DMS 273 (cell line): Measurements from ENCODE around the gene ARSA.
A peak's percentile ranks its signal among the peaks of the same experiment; 100 is the strongest.

ENCODE experiments used
- DNase-seq: peaks from one replicate; lab custom pipeline; 2025; ENCODE audit not compliant: unreplicated experiment; lab: John Stamatoyannopoulos, UW

The ARSA gene

DNA sequence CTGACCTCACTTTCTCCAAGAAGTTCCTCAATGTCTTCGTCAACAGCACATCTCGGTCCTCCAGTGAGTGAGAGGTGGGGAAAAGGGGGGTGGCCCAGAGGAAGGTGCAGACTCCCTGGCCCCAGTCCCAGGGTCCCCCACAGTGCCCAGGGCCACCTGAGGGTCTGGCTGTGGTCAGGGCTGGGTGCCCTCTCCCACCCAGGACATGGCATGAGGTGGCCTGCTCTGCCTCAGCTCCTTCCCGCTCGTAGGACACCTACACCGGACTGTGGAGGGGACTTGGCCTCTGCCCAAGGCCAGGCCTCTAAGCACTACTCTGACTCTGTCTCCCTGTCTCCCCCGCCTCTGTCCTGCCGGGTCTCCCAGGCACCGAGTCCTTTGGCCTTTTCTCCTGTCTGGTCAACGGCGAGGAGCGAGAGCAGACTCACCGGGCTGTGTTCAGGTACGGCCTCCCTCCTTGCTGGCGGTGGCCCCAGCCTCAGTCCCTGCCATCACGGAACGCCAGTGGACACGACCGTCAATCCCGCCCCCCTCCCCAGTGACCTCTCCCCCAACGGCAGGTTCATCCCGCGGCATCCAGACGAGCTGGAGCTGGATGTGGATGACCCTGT lies 22.8 kb downstream of the ARSA start:
- DNase-seq, result no peak

- no peak for DNase-seq
Measured at GRCh38 chr22:50604256-50605001, 23.5 kb downstream of the ARSA start.

DNA sequence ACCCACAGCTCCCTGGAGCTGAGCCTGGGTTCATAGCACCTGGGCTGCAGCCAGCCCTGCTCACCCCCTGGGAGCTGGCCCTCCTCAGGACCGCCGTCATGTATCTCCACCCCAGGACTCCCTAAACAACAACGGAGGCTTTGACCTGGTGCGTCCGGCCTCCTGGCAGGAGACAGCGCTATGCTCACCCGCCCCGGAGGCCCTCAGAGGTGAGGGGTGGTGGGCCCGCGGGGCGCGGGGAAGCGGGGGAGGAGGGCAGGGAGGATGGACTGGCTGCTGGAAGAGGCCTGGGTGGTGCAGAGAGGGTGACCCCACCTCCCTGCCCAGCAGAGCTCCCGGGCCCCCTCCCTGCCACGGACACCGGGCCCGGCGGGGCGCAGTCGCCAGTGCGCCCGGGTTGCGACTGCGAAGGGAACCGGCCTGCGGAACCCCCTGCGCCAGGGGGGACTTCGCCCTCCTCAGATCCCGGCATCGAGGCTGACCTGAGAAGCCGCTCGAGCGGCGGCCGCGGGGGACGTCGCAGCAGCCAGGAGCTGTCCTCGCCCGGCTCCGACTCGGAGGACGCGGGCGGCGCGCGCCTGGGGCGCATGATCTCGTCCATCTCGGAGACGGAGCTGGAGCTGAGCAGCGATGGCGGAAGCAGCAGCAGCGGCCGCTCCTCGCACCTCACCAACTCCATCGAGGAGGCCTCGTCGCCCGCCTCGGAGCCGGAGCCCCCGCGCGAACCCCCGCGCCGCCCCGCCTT lies 24.3 kb downstream of the ARSA start:
- no peak for DNase-seq

- DNase-seq, result no peak
Measured at GRCh38 chr22:50602338-50602700, 25.6 kb downstream of the ARSA start.

DNA sequence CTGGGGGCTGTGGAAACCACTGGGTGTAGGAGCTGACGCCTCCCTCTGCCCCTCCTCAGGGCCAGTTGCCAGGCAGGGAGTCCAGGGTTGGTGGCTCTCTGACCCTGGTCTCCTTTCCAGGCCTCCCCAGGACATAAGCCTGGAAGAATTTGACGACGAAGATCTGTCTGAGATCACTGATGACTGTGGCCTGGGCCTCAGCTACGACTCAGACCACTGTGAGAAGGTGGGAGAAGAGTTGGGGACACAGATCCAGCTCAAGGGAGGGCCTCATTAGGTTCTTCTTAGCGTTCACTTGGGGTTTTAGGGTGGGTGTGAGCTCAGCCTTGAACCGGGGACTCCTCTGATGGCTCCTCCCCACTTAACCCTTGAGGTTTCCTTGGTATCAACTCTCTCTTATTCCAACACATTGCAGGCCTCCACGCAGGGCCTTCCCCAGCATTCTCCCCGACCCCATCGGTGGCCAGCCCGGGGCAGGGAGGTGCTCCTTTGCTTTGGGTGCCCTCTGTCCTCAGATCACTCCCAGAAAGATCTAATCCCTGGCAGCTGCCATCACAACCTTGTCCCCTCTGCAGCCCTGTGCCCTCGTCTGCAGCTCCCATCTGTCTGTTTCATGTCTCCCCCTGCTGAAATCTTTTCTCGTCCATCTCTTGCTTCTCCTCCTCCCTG lies 26.1 kb downstream of the ARSA start:
- no peak for DNase-seq

- DNase-seq, result no peak
Measured at GRCh38 chr22:50600967-50601668, 26.8 kb downstream of the ARSA start.

GRCh38 chr22:50600538-50600937 lies 27.4 kb downstream of the ARSA start, which contains the start of gene MAPK8IP2:
TSS of gene MAPK8IP2 (plus strand) at chr22:50600793. CDS start at chr22:50600819, 26 bp downstream.
- peak; percentile 74 for DNase-seq

DNA sequence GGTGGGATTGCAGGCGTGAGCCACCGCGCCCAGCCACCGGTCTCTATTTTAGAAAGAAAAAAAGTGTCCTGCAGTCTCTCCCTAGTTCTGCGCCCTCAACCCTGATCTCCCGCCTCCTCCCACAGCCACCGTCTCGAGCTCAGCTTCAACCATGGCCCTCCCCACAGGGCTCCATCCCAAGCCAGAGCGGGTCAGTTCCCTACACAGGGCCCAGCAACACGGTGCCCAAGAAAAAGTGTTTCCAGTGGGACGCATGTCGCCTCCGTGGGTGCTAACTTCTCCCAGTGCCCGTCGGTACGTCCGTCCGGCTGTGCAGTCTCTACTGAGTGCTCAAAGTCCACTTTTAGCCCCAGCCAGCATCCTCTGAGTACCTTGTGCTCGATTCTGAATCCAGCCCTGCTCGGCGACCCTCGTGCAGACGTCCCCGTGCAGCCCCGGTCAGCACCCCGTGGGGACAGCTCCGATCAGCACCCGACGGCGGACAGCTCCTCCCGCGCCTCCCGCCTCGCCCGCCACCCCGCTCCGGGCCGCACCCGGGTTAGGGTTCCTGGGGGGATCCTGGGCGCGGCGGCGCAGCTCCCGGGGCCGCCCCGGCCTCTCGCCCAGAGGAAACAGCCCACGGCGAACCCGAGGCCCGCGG lies 28.0 kb downstream of the ARSA start:
- DNase-seq, result peak; percentile 50

DNA sequence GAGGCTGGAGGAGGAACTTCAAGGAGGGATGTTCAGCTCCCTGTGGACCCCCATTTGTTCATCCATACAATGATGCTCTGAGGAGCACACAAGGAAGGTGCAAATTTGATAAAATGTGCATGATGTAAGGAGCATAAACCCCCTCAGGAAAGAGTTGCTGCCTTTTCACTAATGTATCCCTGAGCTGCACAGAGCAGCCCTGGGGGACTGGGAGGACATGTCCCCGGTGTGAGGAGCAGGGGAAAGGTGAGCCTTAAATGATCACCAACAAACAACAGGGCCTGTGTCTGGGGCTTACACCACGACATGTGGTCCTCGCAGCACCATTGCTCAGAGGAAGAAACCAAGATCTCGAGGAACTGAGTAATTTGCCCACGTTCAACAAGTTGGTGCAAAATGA lies 30.9 kb downstream of the ARSA start:
- DNase-seq, result no peak

DNA sequence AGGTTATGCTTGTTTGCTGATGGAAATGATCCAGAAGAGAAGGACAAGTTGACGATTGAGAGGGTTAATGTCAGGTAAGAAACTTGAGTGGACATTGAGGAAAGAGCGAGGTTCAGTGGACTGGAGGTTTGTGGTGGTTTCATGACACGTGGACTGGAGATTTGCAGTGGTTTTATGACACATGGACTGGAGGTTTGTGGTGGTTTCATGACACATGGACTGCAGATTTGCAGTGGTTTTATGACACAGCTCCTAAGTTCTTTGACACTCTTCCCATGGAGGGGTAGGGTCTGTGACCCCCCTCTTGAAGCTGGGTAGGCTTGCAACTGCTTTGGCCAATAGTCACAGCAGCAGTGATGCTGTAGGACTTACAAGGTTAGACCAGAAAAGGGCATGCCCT lies 32.8 kb downstream of the ARSA start:
- DNase-seq, result no peak

GRCh38 chr22:50587407-50587806 lies 40.5 kb downstream of the ARSA start:
- DNase-seq, result no peak

DNA sequence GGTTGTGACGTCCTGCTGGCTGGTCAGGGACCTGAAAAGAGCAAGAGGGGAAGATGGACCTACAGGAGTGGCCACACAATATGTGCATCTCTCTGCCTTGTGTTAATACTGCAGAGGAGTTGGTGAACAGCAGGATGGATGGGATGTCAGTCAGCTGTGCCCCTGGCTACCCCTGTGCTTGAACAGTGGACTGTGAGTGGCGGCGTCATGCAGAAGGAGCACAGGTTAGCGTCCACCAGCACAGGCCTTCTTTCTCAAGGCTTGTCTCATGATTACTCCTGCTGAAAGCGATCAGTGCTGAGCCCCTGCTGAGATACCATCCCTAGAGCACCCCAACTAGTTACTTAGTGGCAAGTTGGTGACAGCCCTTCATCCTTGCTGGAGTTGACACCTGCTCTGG lies 41.5 kb downstream of the ARSA start:
- no peak for DNase-seq

GRCh38 chr22:50585781-50586180 lies 42.2 kb downstream of the ARSA start:
- no peak for DNase-seq

GRCh38 chr22:50585238-50585637 lies 42.7 kb downstream of the ARSA start:
- no peak for DNase-seq

- DNase-seq, result no peak
Measured at GRCh38 chr22:50584106-50585096, 43.6 kb downstream of the ARSA start.

- no peak for DNase-seq
Measured at GRCh38 chr22:50583294-50583861, 44.6 kb downstream of the ARSA start.

DNA sequence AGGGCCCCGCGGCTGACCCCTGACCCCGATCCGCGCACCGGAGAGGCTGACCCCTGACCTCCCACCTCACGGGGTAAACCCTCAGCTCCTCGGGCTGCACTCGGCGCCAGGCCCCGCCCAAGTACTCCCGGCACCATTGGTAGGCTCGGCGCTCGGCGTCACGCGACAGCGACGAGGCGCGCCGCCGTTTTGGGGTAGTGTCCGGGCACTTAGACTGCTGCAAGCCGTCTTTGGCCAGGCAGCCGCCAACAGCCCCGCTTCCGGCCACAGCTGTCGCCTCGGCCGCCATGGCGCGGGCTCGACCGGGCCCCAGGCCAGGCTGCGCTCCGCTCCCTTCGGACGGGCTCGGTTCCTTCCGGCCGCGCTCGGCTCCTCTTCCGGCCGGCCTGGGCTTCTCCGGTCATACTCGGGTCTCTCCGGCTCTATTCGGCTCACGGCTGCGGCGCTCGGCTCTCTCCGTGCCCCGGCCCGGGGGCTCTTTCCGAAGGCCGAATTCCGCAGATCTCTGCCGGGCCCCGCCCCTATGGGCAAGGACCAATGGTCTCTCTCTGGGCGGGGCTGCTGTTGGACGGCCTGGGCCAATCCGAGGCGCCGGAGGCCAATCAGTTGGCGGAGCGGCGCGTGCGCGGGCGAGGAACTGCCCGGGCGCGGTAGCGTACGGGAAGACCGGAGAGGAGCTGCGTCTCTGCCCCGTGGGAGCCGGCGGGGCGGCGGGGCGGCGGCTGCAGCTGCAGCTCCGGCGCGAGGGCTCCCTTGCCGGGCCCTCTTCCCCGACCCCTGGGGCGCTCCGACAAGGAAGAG lies 45.3 kb downstream of the ARSA start, which contains the start of gene CHKB:
Gene CHKB, minus strand, starts transcription at position 357 of the 801 bp plus-strand sequence. Its CDS starts 68 bp downstream, at position 289.
- DNase-seq, result peak; percentile 98

DNA sequence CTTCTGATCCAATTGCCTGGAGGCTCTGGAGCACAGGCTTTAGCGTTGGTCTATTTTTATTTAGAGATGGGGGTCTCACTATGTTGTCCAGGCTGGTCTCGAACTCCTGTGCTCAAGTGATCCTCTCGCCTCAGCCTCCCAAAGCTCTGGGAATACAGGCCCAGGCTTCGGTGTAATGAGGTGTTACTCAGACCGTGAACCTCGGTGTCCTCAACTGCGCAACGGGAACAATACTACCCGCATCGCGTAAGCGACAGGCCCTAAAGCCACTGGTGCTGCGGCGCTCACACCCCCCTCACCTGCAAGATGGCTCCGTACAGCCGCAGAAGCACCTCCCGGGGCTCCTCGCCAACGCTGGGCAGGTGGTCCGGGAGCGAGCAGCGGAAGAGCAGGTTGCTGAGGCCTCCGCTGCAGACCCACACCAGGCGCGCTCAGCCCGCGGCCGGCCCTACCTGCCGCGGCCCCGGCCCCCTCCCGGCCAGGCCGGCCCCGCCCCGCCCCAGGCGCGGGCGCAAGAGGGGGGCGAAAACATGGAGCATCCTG lies 45.9 kb downstream of the ARSA start:
- peak; percentile 66 for DNase-seq
